ENCODE measurements around the gene DDA1.

DDA1 gene

GRCh38 chr19:17332677-17333581, 23.6 kb downstream of the DDA1 start (continued):
- TF ChIP-seq ZNF645 (tag by site-specific recombination; IDR thresholded peaks at IDR 0.05): no peak
- no peak for TF ChIP-seq SALL2 (tag by site-specific recombination; IDR thresholded peaks at IDR 0.05; ENCODE audit: borderline replicate concordance)
- TF ChIP-seq, protein P1, sequence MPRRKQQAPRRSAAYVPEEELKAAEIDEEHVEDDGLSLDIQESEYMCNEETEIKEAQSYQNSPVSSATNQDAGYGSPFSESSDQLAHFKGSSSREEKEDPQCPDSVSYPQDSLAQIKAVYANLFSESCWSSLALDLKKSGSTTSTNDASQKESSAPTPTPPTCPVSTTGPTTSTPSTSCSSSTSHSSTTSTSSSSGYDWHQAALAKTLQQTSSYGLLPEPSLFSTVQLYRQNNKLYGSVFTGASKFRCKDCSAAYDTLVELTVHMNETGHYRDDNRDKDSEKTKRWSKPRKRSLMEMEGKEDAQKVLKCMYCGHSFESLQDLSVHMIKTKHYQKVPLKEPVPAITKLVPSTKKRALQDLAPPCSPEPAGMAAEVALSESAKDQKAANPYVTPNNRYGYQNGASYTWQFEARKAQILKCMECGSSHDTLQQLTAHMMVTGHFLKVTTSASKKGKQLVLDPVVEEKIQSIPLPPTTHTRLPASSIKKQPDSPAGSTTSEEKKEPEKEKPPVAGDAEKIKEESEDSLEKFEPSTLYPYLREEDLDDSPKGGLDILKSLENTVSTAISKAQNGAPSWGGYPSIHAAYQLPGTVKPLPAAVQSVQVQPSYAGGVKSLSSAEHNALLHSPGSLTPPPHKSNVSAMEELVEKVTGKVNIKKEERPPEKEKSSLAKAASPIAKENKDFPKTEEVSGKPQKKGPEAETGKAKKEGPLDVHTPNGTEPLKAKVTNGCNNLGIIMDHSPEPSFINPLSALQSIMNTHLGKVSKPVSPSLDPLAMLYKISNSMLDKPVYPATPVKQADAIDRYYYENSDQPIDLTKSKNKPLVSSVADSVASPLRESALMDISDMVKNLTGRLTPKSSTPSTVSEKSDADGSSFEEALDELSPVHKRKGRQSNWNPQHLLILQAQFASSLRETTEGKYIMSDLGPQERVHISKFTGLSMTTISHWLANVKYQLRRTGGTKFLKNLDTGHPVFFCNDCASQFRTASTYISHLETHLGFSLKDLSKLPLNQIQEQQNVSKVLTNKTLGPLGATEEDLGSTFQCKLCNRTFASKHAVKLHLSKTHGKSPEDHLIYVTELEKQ (tag by site-specific recombination; IDR thresholded peaks at IDR 0.05; ENCODE audit: borderline replicate concordance): no peak
- peak; percentile 97 for TF ChIP-seq SP2 (tag by site-specific recombination; IDR thresholded peaks at IDR 0.05)
- no peak for TF ChIP-seq MEIS1 (CRISPR knock-in tag; IDR thresholded peaks at IDR 0.05; ENCODE audit: borderline replicate concordance)
- TF ChIP-seq SETDB1 (IDR thresholded peaks at IDR 0.05; ENCODE audit: insufficient read length, low read length): no peak
- no peak for TF ChIP-seq ZNF23 (tag by site-specific recombination; IDR thresholded peaks at IDR 0.05; ENCODE audit: borderline replicate concordance)
- no peak for TF ChIP-seq GFI1B (tag by site-specific recombination; IDR thresholded peaks at IDR 0.05)
- no peak for TF ChIP-seq ZSCAN18 (tag by site-specific recombination; IDR thresholded peaks at IDR 0.05)
- no peak for TF ChIP-seq ZNF391 (tag by site-specific recombination; IDR thresholded peaks at IDR 0.05; ENCODE audit: borderline replicate concordance, low read depth)
- TF ChIP-seq ZNF202 (tag by site-specific recombination; IDR thresholded peaks at IDR 0.05; ENCODE audit: borderline replicate concordance): no peak
- no peak for TF ChIP-seq ZNF677 (tag by site-specific recombination; IDR thresholded peaks at IDR 0.05)
- TF ChIP-seq KLF8 (tag by site-specific recombination; IDR thresholded peaks at IDR 0.05): peak; percentile 73
- no peak for TF ChIP-seq ZBTB8A (tag by site-specific recombination; IDR thresholded peaks at IDR 0.05)
- TF ChIP-seq, protein P2, sequence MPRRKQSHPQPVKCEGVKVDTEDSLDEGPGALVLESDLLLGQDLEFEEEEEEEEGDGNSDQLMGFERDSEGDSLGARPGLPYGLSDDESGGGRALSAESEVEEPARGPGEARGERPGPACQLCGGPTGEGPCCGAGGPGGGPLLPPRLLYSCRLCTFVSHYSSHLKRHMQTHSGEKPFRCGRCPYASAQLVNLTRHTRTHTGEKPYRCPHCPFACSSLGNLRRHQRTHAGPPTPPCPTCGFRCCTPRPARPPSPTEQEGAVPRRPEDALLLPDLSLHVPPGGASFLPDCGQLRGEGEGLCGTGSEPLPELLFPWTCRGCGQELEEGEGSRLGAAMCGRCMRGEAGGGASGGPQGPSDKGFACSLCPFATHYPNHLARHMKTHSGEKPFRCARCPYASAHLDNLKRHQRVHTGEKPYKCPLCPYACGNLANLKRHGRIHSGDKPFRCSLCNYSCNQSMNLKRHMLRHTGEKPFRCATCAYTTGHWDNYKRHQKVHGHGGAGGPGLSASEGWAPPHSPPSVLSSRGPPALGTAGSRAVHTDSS (tag by site-specific recombination; IDR thresholded peaks at IDR 0.05): no peak
- TF ChIP-seq, protein P3, sequence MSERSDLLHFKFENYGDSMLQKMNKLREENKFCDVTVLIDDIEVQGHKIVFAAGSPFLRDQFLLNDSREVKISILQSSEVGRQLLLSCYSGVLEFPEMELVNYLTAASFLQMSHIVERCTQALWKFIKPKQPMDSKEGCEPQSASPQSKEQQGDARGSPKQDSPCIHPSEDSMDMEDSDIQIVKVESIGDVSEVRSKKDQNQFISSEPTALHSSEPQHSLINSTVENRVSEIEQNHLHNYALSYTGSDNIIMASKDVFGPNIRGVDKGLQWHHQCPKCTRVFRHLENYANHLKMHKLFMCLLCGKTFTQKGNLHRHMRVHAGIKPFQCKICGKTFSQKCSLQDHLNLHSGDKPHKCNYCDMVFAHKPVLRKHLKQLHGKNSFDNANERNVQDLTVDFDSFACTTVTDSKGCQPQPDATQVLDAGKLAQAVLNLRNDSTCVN (tag by site-specific recombination; optimal IDR thresholded peaks at IDR 0.05): no peak
- no peak for TF ChIP-seq ZNF621 (tag by site-specific recombination; IDR thresholded peaks at IDR 0.05)
- no peak for TF ChIP-seq MYNN (tag by site-specific recombination; IDR thresholded peaks at IDR 0.05; ENCODE audit: borderline replicate concordance)
- no peak for TF ChIP-seq ZNF658 (tag by site-specific recombination; IDR thresholded peaks at IDR 0.05)
- TF ChIP-seq HIC1 (tag by site-specific recombination; IDR thresholded peaks at IDR 0.05): peak; percentile 80
- TF ChIP-seq ZNF747 (tag by site-specific recombination; IDR thresholded peaks at IDR 0.05): no peak
- TF ChIP-seq PRDM4 (tag by site-specific recombination; IDR thresholded peaks at IDR 0.05): no peak

Data from HEK293 (cell line).